Kidney (tissue), 14 donors: ENCODE measurements around the gene RIPPLY2. TPM values are rescaled to one million over a fixed set of nuclear protein-coding genes. Genes with fewer than 3 reads are reported as not detected.
A peak's percentile ranks its signal among the peaks of the same experiment; 100 is the strongest.

Experiments
- DNase-seq, 5 donors: peaks; one replicate each; pipeline ENCODE4 v3.0.0-alpha.2; 2013 to 2020
- FAIRE-seq: peaks from 2 replicates; lab custom pipeline; 2012; peaks lifted over from hg19 to GRCh38; lab: Jason Lieb, UNC
- H3K27ac ChIP-seq, 2 donors: one replicate each; pipeline ENCODE4 v1.7.0; 2013; ENCODE audit warnings: low read depth in 2 of 2, low read length in 2 of 2, inconsistent platforms in 1 of 2
- H3K27me3 ChIP-seq: one replicate; pipeline ENCODE4 v1.7.1; 2013; ENCODE audit warnings: low read length, inconsistent platforms; ENCODE audit not compliant: control insufficient read depth, insufficient read depth
- H3K36me3 ChIP-seq, 3 donors: one replicate each; pipeline versions ENCODE4 v1.7.0 to v1.7.1; 2013; ENCODE audit warnings: low read length in 3 of 3, control low read depth in 1 of 3, inconsistent platforms in 1 of 3; ENCODE audit not compliant: insufficient read depth in 3 of 3, control insufficient read depth in 2 of 3
- H3K4me1 ChIP-seq, 3 donors: one replicate each; pipeline versions ENCODE4 v1.7.0 to v1.7.1; 2013; ENCODE audit warnings: low read length in 3 of 3, inconsistent platforms in 1 of 3, low read depth in 1 of 3; ENCODE audit not compliant: control insufficient read depth in 2 of 3, insufficient read depth in 2 of 3
- H3K4me3 ChIP-seq, 3 donors: one replicate each; pipeline versions ENCODE4 v1.7.0 to v1.8.1; 2013; ENCODE audit warnings: low read length in 3 of 3, control low read depth in 1 of 3, inconsistent platforms in 1 of 3
- H3K9ac ChIP-seq, 3 donors: one replicate each; pipeline versions ENCODE4 v1.7.0 to v1.7.1; 2013; ENCODE audit warnings: low read length in 3 of 3, control low read depth in 1 of 3, inconsistent platforms in 1 of 3
- H3K9me3 ChIP-seq, 3 donors: one replicate each; pipeline versions ENCODE4 v1.7.0 to v1.7.1; 2013; ENCODE audit warnings: low read length in 3 of 3, control low read depth in 1 of 3, inconsistent platforms in 1 of 3; ENCODE audit not compliant: control insufficient read depth in 2 of 3, insufficient read depth in 1 of 3
- intact Hi-C: fragments of 100-400 bp; cut with DNase I; formaldehyde crosslinking; loops from one replicate; pipeline ENCODE4 v1.11.1; 2022
- polyA plus RNA-seq: library from polyadenylated mRNA; stranded (reverse); fragments of 350-450 nt; fragmentation: Illumina TruSeq; extraction: RNeasy Lipid Tissue Mini Kit (QIAGEN cat#74804); gene quantifications from one replicate; pipeline ENCODE4 v1.2.3, GENCODE V29; 2014; ENCODE audit warnings: low read depth, low replicate concordance; ENCODE audit not compliant: insufficient read depth
- total RNA-seq: library from RNA; stranded (reverse); fragmentation: NEBNext Ultra II Directional; extraction: Animal tissue kit (Norgen Biotek cat#: 25700); gene quantifications from one replicate; pipeline ENCODE4 v1.2.1, GENCODE V29; 2021
- TF ChIP-seq, protein P1 (sequence below): IDR thresholded peaks from 3 replicates; pipeline ENCODE4 v1.5.1; 2012; ENCODE audit warnings: mild to moderate bottlenecking, moderate library complexity, borderline replicate concordance; ENCODE audit not compliant: insufficient read depth; ENCODE audit errors: extremely low read depth
- donor health status: control.
- donor health status: control.
- donor health status: control.
- donor health status: control.
- donor health status: control.
- donor health status: DM: yes; HTN: yes; CAD: no.
- donor health status: Normal renal cell carcinoma (clear cell type).

Gene RIPPLY2
- total and polyA plus RNA-seq, 2 donors from 2014 or later, result 0.38 TPM; not detected in 1

GRCh38 chr6:83878902-83879644, 25.9 kb downstream of the RIPPLY2 start:
- H3K27ac ChIP-seq, result no peak overlapping the region
- H3K9ac ChIP-seq, result no peak overlapping the region
- no peaks in the 10 kb centered on the region for H3K27me3 ChIP-seq
- no peak for FAIRE-seq
- H3K36me3 ChIP-seq, result no peaks in the 10 kb centered on the region
- TF ChIP-seq, protein P1, sequence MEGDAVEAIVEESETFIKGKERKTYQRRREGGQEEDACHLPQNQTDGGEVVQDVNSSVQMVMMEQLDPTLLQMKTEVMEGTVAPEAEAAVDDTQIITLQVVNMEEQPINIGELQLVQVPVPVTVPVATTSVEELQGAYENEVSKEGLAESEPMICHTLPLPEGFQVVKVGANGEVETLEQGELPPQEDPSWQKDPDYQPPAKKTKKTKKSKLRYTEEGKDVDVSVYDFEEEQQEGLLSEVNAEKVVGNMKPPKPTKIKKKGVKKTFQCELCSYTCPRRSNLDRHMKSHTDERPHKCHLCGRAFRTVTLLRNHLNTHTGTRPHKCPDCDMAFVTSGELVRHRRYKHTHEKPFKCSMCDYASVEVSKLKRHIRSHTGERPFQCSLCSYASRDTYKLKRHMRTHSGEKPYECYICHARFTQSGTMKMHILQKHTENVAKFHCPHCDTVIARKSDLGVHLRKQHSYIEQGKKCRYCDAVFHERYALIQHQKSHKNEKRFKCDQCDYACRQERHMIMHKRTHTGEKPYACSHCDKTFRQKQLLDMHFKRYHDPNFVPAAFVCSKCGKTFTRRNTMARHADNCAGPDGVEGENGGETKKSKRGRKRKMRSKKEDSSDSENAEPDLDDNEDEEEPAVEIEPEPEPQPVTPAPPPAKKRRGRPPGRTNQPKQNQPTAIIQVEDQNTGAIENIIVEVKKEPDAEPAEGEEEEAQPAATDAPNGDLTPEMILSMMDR, result no peak
- no peak for DNase-seq
- H3K4me1 ChIP-seq, result no peaks in the 10 kb centered on the region
- intact Hi-C loops, result no loop called here
- H3K9me3 ChIP-seq, result no peaks in the 10 kb centered on the region
- H3K4me3 ChIP-seq, result no peak overlapping the region

- TF ChIP-seq, protein P1, result no peak
- DNase-seq (no peak), FAIRE-seq (no peak)
- no peak overlapping the region for H3K9ac ChIP-seq
- intact Hi-C loops, result loop anchor here (10.0 kb wide), 1 partner anchor 345 kb away; the partner anchor contains the start of gene CEP162
- H3K9me3 ChIP-seq, result no peaks in the 10 kb centered on the region
- H3K4me3 ChIP-seq, result no peak overlapping the region
- no peak overlapping the region for H3K27ac ChIP-seq
- H3K4me1 ChIP-seq, result no peaks in the 10 kb centered on the region
- no peaks in the 10 kb centered on the region for H3K27me3 ChIP-seq
- H3K36me3 ChIP-seq, result no peaks in the 10 kb centered on the region
These were observed 26.6 kb downstream of the RIPPLY2 start for GRCh38 chr6:83879746-83880145.

GRCh38 chr6:83883240-83883639, 30.1 kb downstream of the RIPPLY2 start:
- H3K9me3 ChIP-seq, result no peaks in the 10 kb centered on the region
- H3K27me3 ChIP-seq, result no peaks in the 10 kb centered on the region
- TF ChIP-seq, protein P1, result no peak
- intact Hi-C loops, result loop anchor here (10.0 kb wide), 1 partner anchor 342 kb away; the partner anchor contains the start of gene CEP162
- H3K4me3 ChIP-seq, result no peak overlapping the region
- DNase-seq (peak in 2 of 5 donors; percentile 16 to 20), FAIRE-seq (no peak)
- no peak overlapping the region for H3K27ac ChIP-seq
- no peaks in the 10 kb centered on the region for H3K36me3 ChIP-seq
- no peaks in the 10 kb centered on the region for H3K4me1 ChIP-seq
- H3K9ac ChIP-seq, result no peak overlapping the region
